Lower leg skin (tissue), 4 donors: ENCODE measurements around the gene OR6S1. TPM values are rescaled to one million over a fixed set of nuclear protein-coding genes. Genes with fewer than 3 reads are reported as not detected.

Experiments
- DNase-seq, 2 donors: peaks; one replicate each; pipeline ENCODE4 v3.0.0-alpha.2; 2019; ENCODE audit warnings: low spot score in 2 of 2
- H3K4me3 ChIP-seq: fragments of 200-600 bp; sonication (generic); 2 replicates; pipeline ENCODE4 v1.5.1; 2017; ENCODE audit warnings: mild to moderate bottlenecking, low read depth; ENCODE audit not compliant: poor library complexity, severe bottlenecking
- CTCF ChIP-seq, 3 donors: fragments of 450-650 bp; IDR thresholded peaks; one replicate each; pipeline ENCODE4 v1.5.1; 2016; ENCODE audit warnings: antibody characterized with exemption in 3 of 3, mild to moderate bottlenecking in 3 of 3, moderate library complexity in 2 of 3
- POLR2A ChIP-seq, 2 donors: fragments of 450-650 bp; IDR thresholded peaks; one replicate each; pipeline ENCODE4 v1.6.1; 2016 to 2017; ENCODE audit warnings: antibody characterized with exemption in 2 of 2, mild to moderate bottlenecking in 1 of 2, moderate library complexity in 1 of 2
- WGBS, 2 donors: methylation state at CpG; one replicate each; pipeline ENCODE4 v1.1.5; 2018; 5-methylcytosine and 5-hydroxymethylcytosine counted together
- intact Hi-C: fragments of 100-400 bp; cut with DNase I; formaldehyde crosslinking; loops from one replicate; pipeline ENCODE4 v1.15.0; 2023; ENCODE audit warnings: low total_unique reads
- total RNA-seq, 4 donors: library from RNA; depleted of rRNA; stranded (reverse); fragments of >200 nt; gene quantifications; one replicate each; pipeline ENCODE4 v1.1.0, GENCODE V29; 2016

The OR6S1 gene
- total RNA-seq, 4 donors from 2014 or later, result not detected

- WGBS, 2 donors, result 83 to 89% methylated on average over 4 of the region's 4 CpGs
- no peak within 1 kb of the TSS for H3K4me3 ChIP-seq
- intact Hi-C loops, result no loop called here
- no peak for DNase-seq
- TF ChIP-seq CTCF (IDR thresholded peaks at IDR 0.05), result no peak
- TF ChIP-seq POLR2A (IDR thresholded peaks at IDR 0.05), result no peak
Observed at GRCh38 chr14:20591235-20591634, 50.3 kb downstream of the OR6S1 start, which contains the start of gene RNASE12. Gene RNASE12, minus strand, starts transcription at chr14:20591376. Its CDS starts 653 bp downstream, at chr14:20590723.

Other genes starting within 250 kb of the OR6S1 start
- 10 to 100 TPM; 19.5 to 30.5 (median 23.6) TPM for gene TEP1, start 228.2 kb downstream of the OR6S1 start, total RNA-seq
- gene KLHL33, start 205.5 kb downstream of the OR6S1 start, total RNA-seq, result 1 to 10 TPM in 1 of 4 donors, under 1 TPM in 2, not detected in 1; 0.12 to 1.2 (median 0.36) TPM
- 10 to 100 TPM; 13.8 to 54.5 (median 35.8) TPM for gene OSGEP, start 186.9 kb downstream of the OR6S1 start, total RNA-seq
- 100 to 1,000 TPM; 107 to 217 (median 119) TPM for gene APEX1, start 186.5 kb downstream of the OR6S1 start, total RNA-seq
- gene PIP4P1, start 180.3 kb downstream of the OR6S1 start, total RNA-seq, result 10 to 100 TPM; 26.0 to 34.6 (median 27.6) TPM
- 10 to 100 TPM; 23.0 to 48.8 (median 36.2) TPM for gene PNP, start 172.3 kb downstream of the OR6S1 start, total RNA-seq
- not detected for gene RNASE10, start 136.2 kb downstream of the OR6S1 start, total RNA-seq
- not detected for gene RNASE9, start 80.6 kb downstream of the OR6S1 start, total RNA-seq
- not detected for gene RNASE11, start 53.7 kb downstream of the OR6S1 start, total RNA-seq
- not detected for gene RNASE12, start 50.3 kb downstream of the OR6S1 start, total RNA-seq
- 100 to 1,000 TPM in 2 of 4 donors, 10 to 100 TPM in 2; 67.3 to 102 (median 90.6) TPM for gene RNASE4, start 42.9 kb upstream of the OR6S1 start, total RNA-seq
- 10 to 100 TPM; 19.8 to 45.5 (median 32.1) TPM for gene ANG, start 47.1 kb upstream of the OR6S1 start, total RNA-seq
- not detected for gene EDDM3A, start 104.2 kb upstream of the OR6S1 start, total RNA-seq
- not detected for gene EDDM3B, start 126.7 kb upstream of the OR6S1 start, total RNA-seq
- gene RNASE6, start 139.6 kb upstream of the OR6S1 start, total RNA-seq, result 10 to 100 TPM in 1 of 4 donors, 1 to 10 TPM in 3; 1.7 to 15.4 (median 6.6) TPM
- gene RNASE1, start 161.2 kb upstream of the OR6S1 start, total RNA-seq, result 100 to 1,000 TPM in 1 of 4 donors, 10 to 100 TPM in 3; 42.6 to 129 (median 87.7) TPM
- not detected for gene RNASE3, start 249.7 kb upstream of the OR6S1 start, total RNA-seq